ENCODE results near the gene OR4K17. TPM values are rescaled to one million over a fixed set of nuclear protein-coding genes. Genes with fewer than 3 reads are reported as not detected.
"Not testable (repeated sequence)": the region's sequence is repeated elsewhere in the genome, so short reads cannot be mapped to it uniquely, and the experiment has no call there.

Gene OR4K17
- polyA plus RNA-seq (2013, experiment 1 of 2) = not detected
- polyA plus RNA-seq (2013, experiment 2 of 2) = not detected

GRCh38 chr14:20110438-20110837 lies at the start of gene OR4K17:
Gene OR4K17 (plus strand): TSS chr14:20110739. CDS start chr14:20117500, 6,761 bp downstream.
- no peak within 1 kb of the TSS for H3K27ac ChIP-seq (ENCODE audit: low read depth, low read length, severe bottlenecking)
- no peaks in the 10 kb centered on the region for H3K36me3 ChIP-seq (ENCODE audit: control insufficient read depth, insufficient read depth, low read length)
- peaks cover 26% of the 10 kb centered on the region for H3K9me3 ChIP-seq (ENCODE audit: control insufficient read depth, low read length)
- 45% methylated on average over 2 of the region's 3 CpGs; no CpG with 5 or more reads in 1 of the 2 experiments for WGBS, 2 experiments (ENCODE audit: insufficient coverage in 2 of 2)
- H3K4me1 ChIP-seq (ENCODE audit: control insufficient read depth, insufficient read depth, low read length, poor library complexity, severe bottlenecking) = no peaks in the 10 kb centered on the region
- no peak within 1 kb of the TSS for H3K4me3 ChIP-seq (ENCODE audit: extremely low read depth, insufficient read depth, low read length, poor library complexity, severe bottlenecking)

GRCh38 chr14:20092050-20092449 lies 18.5 kb upstream of the OR4K17 start:
- H3K9me3 ChIP-seq (ENCODE audit: control insufficient read depth, low read length) = peaks cover 31% of the 10 kb centered on the region
- WGBS, 2 experiments (ENCODE audit: insufficient coverage in 2 of 2) = 60 to 67% methylated on average over 3 of the region's 4 CpGs
- no peaks in the 10 kb centered on the region for H3K36me3 ChIP-seq (ENCODE audit: control insufficient read depth, insufficient read depth, low read length)
- no peaks in the 10 kb centered on the region for H3K4me1 ChIP-seq (ENCODE audit: control insufficient read depth, insufficient read depth, low read length, poor library complexity, severe bottlenecking)
- H3K27ac ChIP-seq (ENCODE audit: low read depth, low read length, severe bottlenecking) = no peak overlapping the region
- H3K4me3 ChIP-seq (ENCODE audit: extremely low read depth, insufficient read depth, low read length, poor library complexity, severe bottlenecking) = no peak overlapping the region

GRCh38 chr14:20093442-20093841 lies 17.1 kb upstream of the OR4K17 start:
- Histone ChIP-seq H3K4me1 (ENCODE audit: control insufficient read depth, insufficient read depth, low read length, poor library complexity, severe bottlenecking) (no peaks in the 10 kb centered on the region), H3K9me3 (ENCODE audit: control insufficient read depth, low read length) (peaks cover 28% of the 10 kb centered on the region), H3K4me3 (ENCODE audit: extremely low read depth, insufficient read depth, low read length, poor library complexity, severe bottlenecking) (no peak overlapping the region), H3K36me3 (ENCODE audit: control insufficient read depth, insufficient read depth, low read length) (no peaks in the 10 kb centered on the region), H3K27ac (ENCODE audit: low read depth, low read length, severe bottlenecking) (no peak overlapping the region)
- whole genome bisulfite sequencing, 2 experiments (ENCODE audit: insufficient coverage in 2 of 2) = 17 to 44% methylated on average over 1 to 3 of the region's 4 CpGs

- not testable (repeated sequence) for H3K4me1 ChIP-seq (ENCODE audit: control insufficient read depth, insufficient read depth, low read length, poor library complexity, severe bottlenecking); H3K27ac ChIP-seq (ENCODE audit: low read depth, low read length, severe bottlenecking); H3K36me3 ChIP-seq (ENCODE audit: control insufficient read depth, insufficient read depth, low read length); H3K4me3 ChIP-seq (ENCODE audit: extremely low read depth, insufficient read depth, low read length, poor library complexity, severe bottlenecking)
- WGBS, 2 experiments (ENCODE audit: insufficient coverage in 2 of 2) = 85 to 94% methylated on average over 7 of the region's 32 CpGs
- peaks cover 13% of the 10 kb centered on the region for H3K9me3 ChIP-seq (ENCODE audit: control insufficient read depth, low read length)
These were observed 11.4 kb upstream of the OR4K17 start for GRCh38 chr14:20098926-20099770.

GRCh38 chr14:20112321-20112720 lies 1.8 kb downstream of the OR4K17 start:
- Histone ChIP-seq H3K27ac (ENCODE audit: low read depth, low read length, severe bottlenecking) (no peak overlapping the region), H3K4me3 (ENCODE audit: extremely low read depth, insufficient read depth, low read length, poor library complexity, severe bottlenecking) (no peak overlapping the region), H3K36me3 (ENCODE audit: control insufficient read depth, insufficient read depth, low read length) (no peaks in the 10 kb centered on the region), H3K4me1 (ENCODE audit: control insufficient read depth, insufficient read depth, low read length, poor library complexity, severe bottlenecking) (no peaks in the 10 kb centered on the region), H3K9me3 (ENCODE audit: control insufficient read depth, low read length) (peaks cover 35% of the 10 kb centered on the region)
- 63 to 94% methylated on average over 2 of the region's 3 CpGs for WGBS, 2 experiments (ENCODE audit: insufficient coverage in 2 of 2)

- Histone ChIP-seq H3K9me3 (ENCODE audit: control insufficient read depth, low read length) (peaks cover 54% of the 10 kb centered on the region), H3K4me3 (ENCODE audit: extremely low read depth, insufficient read depth, low read length, poor library complexity, severe bottlenecking) (no peak overlapping the region), H3K36me3 (ENCODE audit: control insufficient read depth, insufficient read depth, low read length) (no peaks in the 10 kb centered on the region), H3K4me1 (ENCODE audit: control insufficient read depth, insufficient read depth, low read length, poor library complexity, severe bottlenecking) (no peaks in the 10 kb centered on the region), H3K27ac (ENCODE audit: low read depth, low read length, severe bottlenecking) (no peak overlapping the region)
- WGBS, 2 experiments (ENCODE audit: insufficient coverage in 2 of 2) = no CpG with 5 or more reads among the region's 1 CpG
These were observed 6.2 kb downstream of the OR4K17 start for GRCh38 chr14:20116748-20117147.

- WGBS, 2 experiments (ENCODE audit: insufficient coverage in 2 of 2) = 73 to 92% methylated on average over 3 to 4 of the region's 5 CpGs
- H3K36me3 ChIP-seq (ENCODE audit: control insufficient read depth, insufficient read depth, low read length) = no peaks in the 10 kb centered on the region
- no peak overlapping the region for H3K4me3 ChIP-seq (ENCODE audit: extremely low read depth, insufficient read depth, low read length, poor library complexity, severe bottlenecking)
- peaks cover 48% of the 10 kb centered on the region for H3K9me3 ChIP-seq (ENCODE audit: control insufficient read depth, low read length)
- H3K4me1 ChIP-seq (ENCODE audit: control insufficient read depth, insufficient read depth, low read length, poor library complexity, severe bottlenecking) = no peaks in the 10 kb centered on the region
- no peak overlapping the region for H3K27ac ChIP-seq (ENCODE audit: low read depth, low read length, severe bottlenecking)
These were observed 8.3 kb downstream of the OR4K17 start for GRCh38 chr14:20118795-20119194.

- Histone ChIP-seq H3K4me1 (ENCODE audit: control insufficient read depth, insufficient read depth, low read length, poor library complexity, severe bottlenecking) (no peaks in the 10 kb centered on the region), H3K9me3 (ENCODE audit: control insufficient read depth, low read length) (peaks cover 31% of the 10 kb centered on the region), H3K4me3 (ENCODE audit: extremely low read depth, insufficient read depth, low read length, poor library complexity, severe bottlenecking) (no peak within 1 kb of the TSS), H3K36me3 (ENCODE audit: control insufficient read depth, insufficient read depth, low read length) (no peaks in the 10 kb centered on the region), H3K27ac (ENCODE audit: low read depth, low read length, severe bottlenecking) (no peak within 1 kb of the TSS)
- WGBS, 2 experiments (ENCODE audit: insufficient coverage in 2 of 2) = no CpG with 5 or more reads among the region's 2 CpGs
These were observed 28.0 kb downstream of the OR4K17 start, which contains the start of gene OR4N5 for GRCh38 chr14:20138520-20138919. Gene OR4N5 (plus strand): TSS chr14:20138820. CDS start chr14:20143736, 4,916 bp downstream.

- whole genome bisulfite sequencing, 2 experiments (ENCODE audit: insufficient coverage in 2 of 2) = 44 to 77% methylated on average over 2 to 6 of the region's 7 CpGs
- Histone ChIP-seq H3K4me1 (ENCODE audit: control insufficient read depth, insufficient read depth, low read length, poor library complexity, severe bottlenecking) (no peaks in the 10 kb centered on the region), H3K9me3 (ENCODE audit: control insufficient read depth, low read length) (peaks cover 13% of the 10 kb centered on the region), H3K36me3 (ENCODE audit: control insufficient read depth, insufficient read depth, low read length) (no peaks in the 10 kb centered on the region), H3K27ac (ENCODE audit: low read depth, low read length, severe bottlenecking) (no peak overlapping the region), H3K4me3 (ENCODE audit: extremely low read depth, insufficient read depth, low read length, poor library complexity, severe bottlenecking) (no peak overlapping the region)
These were observed 33.4 kb downstream of the OR4K17 start for GRCh38 chr14:20143911-20144310.

GRCh38 chr14:20144820-20145219 lies 34.3 kb downstream of the OR4K17 start:
- Histone ChIP-seq H3K27ac (ENCODE audit: low read depth, low read length, severe bottlenecking) (no peak overlapping the region), H3K9me3 (ENCODE audit: control insufficient read depth, low read length) (peaks cover 20% of the 10 kb centered on the region), H3K4me1 (ENCODE audit: control insufficient read depth, insufficient read depth, low read length, poor library complexity, severe bottlenecking) (no peaks in the 10 kb centered on the region), H3K36me3 (ENCODE audit: control insufficient read depth, insufficient read depth, low read length) (no peaks in the 10 kb centered on the region), H3K4me3 (ENCODE audit: extremely low read depth, insufficient read depth, low read length, poor library complexity, severe bottlenecking) (no peak overlapping the region)
- 25% methylated on average over 1 of the region's 1 CpG; no CpG with 5 or more reads in 1 of the 2 experiments for WGBS, 2 experiments (ENCODE audit: insufficient coverage in 2 of 2)

- Histone ChIP-seq H3K27ac (ENCODE audit: low read depth, low read length, severe bottlenecking) (no peak overlapping the region), H3K4me3 (ENCODE audit: extremely low read depth, insufficient read depth, low read length, poor library complexity, severe bottlenecking) (no peak overlapping the region), H3K9me3 (ENCODE audit: control insufficient read depth, low read length) (peaks cover 41% of the 10 kb centered on the region), H3K4me1 (ENCODE audit: control insufficient read depth, insufficient read depth, low read length, poor library complexity, severe bottlenecking) (no peaks in the 10 kb centered on the region), H3K36me3 (ENCODE audit: control insufficient read depth, insufficient read depth, low read length) (no peaks in the 10 kb centered on the region)
These were observed 53.9 kb downstream of the OR4K17 start for GRCh38 chr14:20164462-20164861.

Measured in mesodermal cell (in vitro differentiated cells).